HG02840 (cell line): ENCODE measurements around the gene UNC13B.

ENCODE experiments used
- ATAC-seq: cut with Tn5 transposase; IDR thresholded peaks from one replicate; pipeline ENCODE4 v1.9.1; 2021; ENCODE audit warnings: mild to moderate bottlenecking, moderate library complexity, moderate number of reproducible peaks; ENCODE audit not compliant: unreplicated experiment, low FRiP score

Gene UNC13B

DNA sequence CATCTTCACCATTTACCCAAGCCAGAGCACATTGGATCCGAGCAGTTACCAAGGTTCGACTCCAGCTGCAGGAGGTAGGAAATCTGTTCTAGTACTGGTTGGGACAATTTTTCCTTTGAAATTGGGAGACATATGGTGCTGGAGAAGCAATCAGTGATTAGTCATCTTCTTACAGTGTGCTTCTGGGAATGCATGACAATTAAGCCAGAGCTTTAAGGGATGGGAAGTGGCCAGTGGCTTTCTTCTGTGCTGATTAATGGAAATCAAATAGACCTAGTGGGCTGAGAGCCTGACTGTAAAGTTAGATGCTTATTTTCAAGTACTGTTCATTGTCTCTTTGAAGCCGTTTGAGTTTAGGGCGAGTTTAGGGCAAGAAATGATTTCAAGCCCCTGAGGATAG, 152.1 kb downstream of the UNC13B start:
- ATAC-seq, result no peak

DNA sequence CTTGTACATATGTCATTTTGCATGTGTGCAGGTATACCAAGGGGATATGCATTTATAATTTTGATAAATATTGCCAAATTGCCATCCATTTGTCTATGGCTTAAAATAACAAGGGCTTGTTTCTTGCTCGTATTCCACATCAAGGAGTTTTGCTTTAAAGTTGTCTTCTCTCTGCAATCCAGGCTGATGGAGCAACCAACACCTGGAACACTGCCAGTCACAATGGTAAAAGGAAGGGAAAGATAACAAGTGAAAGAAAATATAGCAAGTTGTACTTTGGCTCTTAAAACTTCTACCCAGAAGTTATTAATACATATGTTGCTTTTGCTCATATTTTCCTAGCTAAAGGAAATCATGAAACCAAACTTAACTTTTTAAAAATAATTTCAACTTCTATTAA, 156.9 kb downstream of the UNC13B start:
- ATAC-seq, result no peak

DNA sequence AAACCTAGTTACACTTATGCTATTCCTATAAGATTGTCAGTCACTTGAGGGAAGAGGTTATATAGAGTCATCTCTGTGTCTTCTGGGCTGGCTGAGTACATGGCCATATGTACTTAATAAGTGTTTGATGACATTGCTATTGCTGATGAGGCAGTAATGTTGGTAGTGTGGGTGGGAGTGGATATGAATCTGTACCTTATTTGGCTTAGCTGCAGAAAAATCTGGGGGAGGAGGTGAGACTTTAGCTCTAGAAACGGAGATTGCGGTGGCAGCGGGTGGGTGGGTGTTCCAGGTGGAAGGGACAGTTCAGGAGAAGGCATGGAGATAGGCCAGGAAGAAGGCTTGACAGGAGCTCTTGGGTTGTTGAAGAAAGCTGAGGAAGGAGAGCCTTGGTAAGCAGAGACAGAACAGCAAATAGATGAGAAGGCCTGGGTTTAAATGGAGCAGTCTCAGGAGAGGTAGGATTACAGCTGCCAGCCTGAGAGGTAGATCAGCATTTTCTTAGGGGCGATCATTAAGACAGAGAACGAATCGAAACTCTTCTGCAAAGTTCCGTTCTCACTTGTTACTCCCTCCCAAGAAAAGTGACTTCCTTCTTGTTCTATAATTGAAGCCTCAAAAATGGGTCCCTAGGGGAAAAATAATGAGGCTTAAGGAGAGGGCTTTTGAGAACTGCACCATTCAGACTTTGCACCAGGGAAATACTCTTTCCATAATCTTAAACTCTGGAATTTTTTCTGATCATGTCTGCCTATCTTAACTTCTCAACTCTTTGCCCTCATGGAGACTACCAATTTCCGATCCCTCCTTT, 160.5 kb downstream of the UNC13B start:
- no peak for ATAC-seq

DNA sequence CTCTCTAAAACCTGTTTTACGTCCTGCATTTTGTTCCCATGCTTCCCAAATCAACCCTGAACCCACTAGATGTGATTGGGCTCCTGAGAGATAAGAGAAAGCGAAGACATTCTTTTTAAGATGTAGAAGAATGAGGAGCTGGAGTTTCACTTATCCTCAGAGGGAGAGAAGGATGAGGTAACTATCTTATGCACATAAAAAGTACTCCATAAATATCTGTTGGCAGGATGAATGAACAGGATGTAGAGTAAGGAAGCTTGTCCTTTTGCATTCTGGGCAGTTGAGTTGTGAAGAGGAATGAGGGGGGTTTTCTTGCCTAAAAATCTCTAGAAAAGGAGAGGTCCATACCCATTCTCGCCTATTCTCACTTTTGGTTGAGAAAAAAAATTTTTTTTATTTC, 163.2 kb downstream of the UNC13B start:
- ATAC-seq, result no peak

DNA sequence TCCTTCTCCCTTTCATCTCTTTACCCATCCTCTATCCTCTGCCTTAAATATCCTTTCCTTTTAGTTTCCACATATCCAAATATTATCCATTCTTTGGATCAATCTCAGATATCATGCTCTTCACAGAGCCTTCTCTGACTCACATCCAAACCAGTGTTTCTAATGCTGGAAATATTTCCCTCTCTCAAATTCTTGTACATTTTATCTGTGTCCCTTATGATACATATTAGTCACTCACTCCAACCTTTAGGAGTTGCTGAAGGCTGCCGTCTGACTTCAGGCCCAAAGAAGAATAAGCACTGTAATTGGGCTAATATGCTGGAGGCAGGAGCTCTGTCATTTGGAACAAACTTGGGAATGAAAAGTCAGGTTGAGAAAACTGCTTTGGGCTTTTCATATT, 171.7 kb downstream of the UNC13B start:
- ATAC-seq, result no peak

DNA sequence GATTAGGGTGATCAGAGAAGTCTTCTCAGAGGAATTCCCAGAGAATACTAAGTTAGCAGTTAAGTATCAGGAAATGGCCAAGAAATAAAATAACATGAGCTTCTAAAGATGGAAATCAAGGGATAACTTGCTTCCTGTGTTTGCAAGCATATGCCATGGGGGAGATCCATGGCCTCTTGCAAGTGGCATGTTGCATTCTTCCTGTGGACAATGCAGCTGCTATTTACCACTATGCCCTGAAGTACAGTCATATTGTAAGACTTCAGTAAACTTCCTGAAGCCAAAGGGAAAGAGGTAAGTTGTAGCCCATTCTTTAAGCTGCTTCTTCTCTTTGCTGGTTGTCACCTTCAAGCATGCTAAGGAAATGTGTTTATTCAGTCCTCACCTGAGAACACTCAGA, 173.4 kb downstream of the UNC13B start:
- no peak for ATAC-seq

DNA sequence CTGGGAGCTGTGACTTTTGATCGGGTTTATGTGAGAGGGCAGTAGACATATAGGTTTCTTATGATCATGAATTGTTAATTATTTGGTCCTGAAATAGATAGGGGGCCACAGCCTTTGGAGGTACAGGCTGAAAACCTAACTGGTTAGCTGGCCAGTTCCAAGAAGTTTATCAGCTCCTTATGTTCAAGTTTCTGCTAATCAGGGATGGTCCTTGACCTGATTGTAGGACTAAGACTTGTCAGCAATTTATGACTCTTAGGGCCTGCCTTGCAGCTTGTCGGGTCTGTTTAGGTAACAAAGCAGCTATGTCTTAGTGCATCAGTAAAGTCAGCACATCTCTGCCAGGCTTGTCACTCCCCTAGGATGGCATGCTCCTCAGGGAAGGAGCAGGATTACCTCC, 176.3 kb downstream of the UNC13B start:
- no peak for ATAC-seq

DNA sequence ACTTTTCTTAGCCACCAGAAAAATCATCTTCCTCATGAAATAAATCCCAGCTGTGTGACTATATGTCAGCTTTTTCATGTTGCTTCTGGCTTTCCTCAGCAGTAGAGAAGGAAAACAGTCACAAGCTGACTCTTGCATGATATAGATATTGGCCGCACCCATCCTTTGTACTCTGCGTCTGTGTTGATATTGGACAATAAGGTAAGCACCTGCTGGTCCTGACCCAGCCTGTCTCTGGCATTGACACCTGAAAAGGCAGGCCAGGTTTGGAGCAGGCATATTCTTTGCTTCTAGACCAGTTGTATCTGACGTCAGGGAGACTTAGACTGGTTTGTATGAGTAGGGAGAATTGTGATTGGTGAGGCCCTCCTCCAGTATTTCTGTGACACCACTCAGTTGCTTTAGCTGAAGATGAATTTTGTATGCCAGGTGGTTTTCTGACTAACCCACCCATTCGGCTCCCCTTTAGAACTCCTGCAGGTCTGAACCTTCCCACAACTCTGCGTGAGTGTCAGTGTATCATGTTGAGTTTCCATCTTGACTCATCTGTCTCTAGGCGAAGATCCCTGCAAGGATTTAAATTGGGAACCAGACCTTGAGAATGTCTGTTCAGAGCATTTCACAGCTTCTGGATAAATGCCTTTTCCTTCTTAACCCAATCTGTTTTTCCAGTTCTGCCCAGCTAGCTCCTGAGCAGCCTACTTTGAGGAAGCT, 176.9 kb downstream of the UNC13B start:
- ATAC-seq, result no peak

DNA sequence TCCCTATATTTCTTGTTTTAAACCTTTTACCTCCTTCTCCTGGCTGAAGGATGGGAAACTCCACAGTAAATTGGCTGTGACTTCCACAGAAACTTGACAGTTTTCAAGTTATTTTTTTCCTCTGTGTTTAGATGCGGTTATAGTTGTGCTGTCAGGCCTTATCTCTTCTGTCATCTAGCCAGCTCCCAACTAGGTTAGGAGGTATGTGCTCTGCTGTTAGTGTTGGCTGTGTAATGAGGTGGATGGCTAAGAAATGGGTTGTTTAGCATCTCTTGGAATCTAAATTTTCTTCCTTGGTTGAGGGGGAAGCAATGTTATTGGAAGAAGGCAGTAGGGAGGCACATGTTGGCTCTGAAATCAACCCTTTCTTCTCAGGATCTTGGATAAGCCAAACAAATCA, 178.2 kb downstream of the UNC13B start:
- ATAC-seq, result no peak

DNA sequence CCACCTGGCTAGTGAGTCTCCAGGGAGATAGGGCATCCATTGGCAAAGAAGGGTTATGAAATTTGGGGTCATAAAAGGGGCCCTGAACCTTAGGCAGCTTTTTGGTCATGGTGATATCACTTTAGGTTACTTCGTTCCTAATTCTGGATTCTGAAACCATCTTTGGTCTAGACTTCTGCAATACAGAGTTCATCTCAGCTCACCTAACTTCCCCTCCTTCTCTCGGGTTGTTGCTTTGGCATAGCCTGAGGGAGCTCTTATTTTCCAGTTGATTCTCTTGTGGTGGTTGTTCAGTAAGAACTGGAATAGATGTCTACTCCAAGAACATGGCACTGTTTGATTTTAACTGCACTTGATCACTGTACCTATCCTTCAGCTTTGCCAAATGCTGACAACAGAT, 179.2 kb downstream of the UNC13B start:
- no peak for ATAC-seq

DNA sequence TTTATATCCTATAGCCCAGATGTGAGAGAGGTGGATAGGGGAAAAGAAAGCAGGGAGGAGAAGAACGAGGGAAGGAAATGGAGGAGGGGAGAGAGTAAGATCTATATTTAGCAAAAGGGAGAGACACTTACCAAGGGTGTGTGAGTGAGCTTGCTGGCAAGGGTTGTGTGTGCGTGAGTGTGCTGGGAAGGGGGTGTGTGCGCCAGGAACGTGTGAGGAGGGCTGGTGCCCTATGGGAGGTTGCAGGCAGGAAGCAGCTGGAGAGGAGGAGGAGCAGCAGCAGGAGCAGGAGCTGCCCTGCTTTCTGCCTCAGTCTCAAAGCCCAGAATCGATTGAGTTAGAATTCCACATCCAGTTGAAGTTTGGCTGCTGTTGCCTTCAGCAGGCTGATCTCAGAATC, 179.8 kb downstream of the UNC13B start:
- ATAC-seq, result no peak

DNA sequence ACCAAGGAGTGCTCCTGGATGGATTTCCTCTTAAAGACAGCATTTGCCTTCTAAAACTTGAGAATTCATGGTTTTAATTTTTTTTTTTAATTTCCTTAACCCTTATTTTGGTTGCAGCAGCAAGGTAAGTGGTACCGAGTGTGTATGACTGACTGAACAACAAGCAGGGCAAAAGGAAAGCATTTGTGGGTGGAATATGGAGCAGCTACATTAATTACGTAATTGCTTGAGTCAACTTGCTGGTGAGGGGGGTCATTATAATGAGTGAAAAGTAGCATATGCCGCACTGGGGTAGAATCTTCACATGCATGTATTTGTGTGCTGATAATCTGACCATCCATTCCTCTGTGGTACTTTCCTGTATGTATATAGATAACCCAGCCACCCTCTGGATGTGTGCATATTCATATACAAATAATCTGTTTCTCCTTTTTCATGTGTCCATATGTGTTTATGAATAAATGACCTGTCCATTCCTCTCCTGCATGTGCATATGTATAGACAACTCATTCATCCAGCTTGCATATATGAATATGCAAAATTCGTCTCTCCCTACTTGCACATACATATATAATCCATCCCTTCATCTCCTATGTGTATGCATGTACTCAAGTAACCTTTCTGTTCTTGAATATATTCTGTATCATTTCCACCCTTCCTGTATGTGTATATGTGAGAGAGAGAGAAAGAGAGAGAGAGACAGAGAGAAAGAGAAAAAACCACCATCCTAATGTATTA, 180.6 kb downstream of the UNC13B start:
- ATAC-seq, result no peak

DNA sequence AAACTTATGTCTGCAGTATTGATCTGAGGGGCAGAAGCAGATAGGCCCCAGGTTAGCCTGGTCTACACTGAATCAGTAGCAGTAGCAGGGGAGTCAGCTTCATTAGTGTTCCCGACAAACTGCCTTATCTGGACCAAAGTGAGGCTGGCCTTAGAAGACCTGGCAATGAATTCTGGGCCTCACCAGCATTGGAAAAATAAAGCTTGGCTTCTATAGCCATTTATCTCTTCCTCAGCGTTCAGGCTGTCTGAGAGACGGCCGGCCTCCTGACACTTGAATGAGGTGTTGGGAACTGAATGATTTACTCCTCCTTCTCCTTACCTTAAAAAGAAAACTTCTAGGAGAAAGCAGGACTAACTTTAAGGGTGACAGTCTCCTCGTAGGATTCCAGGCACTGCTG, 186.3 kb downstream of the UNC13B start:
- no peak for ATAC-seq

DNA sequence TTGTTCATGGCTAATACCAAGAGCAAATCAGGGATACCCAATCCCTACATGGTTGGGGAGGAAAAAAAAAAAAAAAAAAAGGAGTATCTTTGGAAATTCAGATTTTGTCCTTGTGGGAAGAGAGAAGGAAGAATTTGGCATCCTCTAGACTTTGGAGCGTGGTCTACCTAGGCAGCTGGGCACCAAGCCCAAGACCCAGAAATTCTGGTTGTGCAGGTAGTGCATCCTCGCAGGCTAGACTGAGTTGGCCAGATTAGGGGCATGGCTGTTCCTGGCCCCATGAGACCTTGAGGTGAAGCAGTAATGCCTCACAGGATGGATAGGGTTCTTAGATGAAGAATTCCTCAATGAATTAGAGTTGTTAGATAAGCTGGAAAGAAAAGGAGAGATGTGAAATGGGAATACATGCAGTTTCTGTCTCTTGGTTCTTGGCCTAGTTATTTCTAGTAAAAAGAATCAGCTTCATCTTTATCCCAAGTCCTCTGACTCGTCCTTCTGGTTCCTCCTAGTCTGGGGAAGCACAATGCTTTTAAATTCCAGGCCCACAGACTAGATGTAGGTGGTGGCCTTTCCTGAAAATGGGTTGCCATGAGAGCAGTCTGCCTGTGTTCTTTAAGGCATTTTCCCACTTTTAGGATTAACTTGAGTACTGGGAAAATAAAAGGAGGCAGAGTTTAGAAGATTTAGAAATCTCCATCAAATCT, 187.6 kb downstream of the UNC13B start:
- ATAC-seq, result no peak

DNA sequence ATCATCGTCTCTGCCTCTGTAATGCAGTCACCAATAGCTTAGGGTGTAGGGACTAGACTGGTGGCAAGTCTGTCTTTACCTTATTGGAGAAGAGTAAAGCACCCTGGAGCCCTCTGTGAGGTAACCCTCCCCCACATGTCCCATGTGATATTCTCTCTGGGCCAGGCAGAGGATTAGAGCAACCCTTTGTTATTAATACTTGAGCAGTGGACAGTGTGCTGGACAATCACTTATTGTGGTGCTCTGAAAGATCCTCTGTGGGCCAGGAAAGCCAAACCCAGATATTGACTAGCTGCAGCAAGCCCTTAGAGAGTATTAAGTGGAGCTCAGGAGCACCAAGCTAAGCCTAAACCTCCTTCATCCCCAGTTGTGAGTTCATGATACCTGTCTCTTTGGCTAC, 188.4 kb downstream of the UNC13B start:
- ATAC-seq, result no peak

DNA sequence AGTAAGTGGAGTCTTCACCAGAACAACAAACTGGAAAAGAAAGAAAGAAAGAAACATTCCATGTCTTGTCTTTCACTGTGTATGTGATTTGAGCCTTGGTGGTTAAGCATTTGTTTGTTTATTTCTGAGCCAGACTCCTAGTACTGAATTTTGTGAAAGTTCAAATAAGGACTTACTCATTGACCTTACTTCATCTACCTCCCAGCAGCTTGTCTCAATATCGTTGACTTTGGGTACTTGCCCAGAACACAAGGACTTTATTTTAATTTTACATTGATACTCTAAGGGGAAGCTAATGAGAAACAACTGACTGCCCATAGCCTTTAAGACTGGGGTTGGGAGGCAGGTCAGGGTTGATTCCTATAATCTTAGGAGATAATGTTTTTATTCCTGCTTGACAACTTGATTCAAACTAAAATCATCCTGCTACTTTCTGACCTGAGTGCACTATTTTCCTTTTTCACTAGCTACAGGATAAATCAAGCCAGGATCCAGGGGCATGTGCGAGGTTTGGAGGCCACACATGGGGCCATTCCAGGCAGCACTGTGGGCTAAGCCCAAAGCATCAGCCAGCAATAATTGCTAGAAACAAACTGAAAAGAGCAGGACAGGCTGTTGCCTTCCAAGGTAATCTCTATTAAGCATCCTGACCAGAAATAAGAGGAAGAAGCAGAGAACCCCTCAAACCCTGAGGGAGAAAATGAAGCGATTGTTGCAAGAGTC, 189.2 kb downstream of the UNC13B start:
- no peak for ATAC-seq

DNA sequence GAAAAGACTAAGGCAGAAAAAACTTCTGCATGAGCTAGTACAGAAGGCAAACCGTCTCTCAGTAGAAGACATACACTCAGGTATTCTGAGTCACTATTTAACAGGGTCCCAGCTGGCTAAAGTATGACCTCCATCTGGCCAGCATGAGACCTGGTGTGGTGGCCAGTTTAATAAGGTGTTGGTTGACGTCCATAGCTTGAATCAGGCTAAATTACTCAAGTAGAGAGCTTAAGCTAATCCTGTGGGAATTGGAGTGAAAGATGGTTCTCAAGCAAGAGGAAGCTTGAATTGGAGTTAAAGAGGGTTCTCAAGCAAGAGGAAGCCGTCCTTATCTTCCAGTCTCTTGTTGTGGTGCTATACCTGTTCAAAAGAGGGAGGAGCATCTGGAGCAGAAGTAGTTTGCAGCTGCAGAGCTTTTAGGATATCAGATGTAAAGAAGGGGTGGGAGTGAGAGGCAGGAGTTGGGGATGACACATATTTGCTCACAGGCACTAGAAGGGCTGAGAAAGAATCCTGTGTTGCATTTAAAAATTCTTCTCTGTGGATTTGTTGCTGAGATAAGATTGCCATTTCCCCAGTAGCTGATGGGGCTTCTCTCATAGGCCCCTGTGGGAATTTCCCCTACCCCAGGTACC, 192.0 kb downstream of the UNC13B start:
- ATAC-seq, result no peak

DNA sequence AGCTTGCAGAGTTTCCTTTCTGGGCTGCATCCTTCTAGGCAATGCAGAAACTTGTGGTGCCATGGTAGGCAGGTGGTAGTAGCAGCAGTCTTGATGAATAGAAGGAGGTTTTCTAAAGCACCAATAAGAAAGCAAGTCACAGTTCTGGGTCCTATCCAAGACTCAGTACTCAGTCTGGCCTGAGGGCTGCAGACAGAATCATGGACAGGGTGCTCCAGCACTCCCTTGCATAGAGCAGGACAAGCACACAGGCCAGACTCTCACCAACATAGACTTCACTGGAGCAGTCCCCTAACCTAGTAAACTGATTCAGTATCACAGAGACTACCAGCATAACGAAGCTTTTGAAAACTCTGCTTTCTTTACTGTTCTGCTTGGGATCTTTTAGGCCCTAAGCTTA, 194.1 kb downstream of the UNC13B start:
- no peak for ATAC-seq

DNA sequence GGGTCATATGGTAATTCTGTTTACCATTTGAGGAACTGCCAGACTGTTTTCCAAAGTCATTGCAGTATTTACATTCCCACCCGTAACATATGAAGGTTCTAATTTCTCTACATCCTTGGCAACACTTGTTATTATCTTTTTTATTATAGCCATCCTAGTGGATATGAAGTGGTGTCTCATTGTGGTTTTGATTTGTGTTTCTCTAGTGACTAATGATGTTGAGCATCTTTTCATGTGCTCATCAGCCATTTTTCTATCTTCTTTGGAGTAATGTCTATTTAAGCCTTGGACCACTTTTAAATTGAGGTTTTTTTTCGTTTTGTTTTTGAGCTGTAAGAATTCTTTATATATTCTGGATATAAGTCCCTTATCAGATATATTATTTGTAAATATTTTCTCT, 195.3 kb downstream of the UNC13B start:
- ATAC-seq, result no peak

DNA sequence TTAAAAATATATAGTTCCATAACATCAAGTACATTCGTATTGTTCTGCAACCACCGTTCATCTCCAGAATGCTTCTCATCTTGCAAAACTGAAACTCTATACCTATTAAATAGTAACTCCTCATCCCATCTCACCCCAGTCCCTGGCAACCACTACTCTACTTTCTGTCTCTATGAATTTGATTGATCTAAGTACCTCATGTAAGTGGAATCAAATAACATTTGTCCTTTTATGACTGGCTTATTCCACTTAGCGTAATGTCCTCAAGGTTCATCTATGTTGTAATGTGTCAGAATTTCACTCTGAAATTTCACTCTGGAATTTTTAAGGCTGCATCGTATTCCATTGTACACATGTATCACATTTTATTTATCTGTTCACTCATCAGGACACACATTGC, 196.0 kb downstream of the UNC13B start:
- ATAC-seq, result no peak
